OCI-LY1 (cell line): ENCODE measurements around the gene MTOR.

Experiments
- H2AFZ ChIP-seq: fragments of 200-600 bp; sonication (generic), shearing (Covaris generic); 2 replicates; pipeline ENCODE4 v1.6.0; 2014; ENCODE audit warnings: antibody characterized with exemption, mild to moderate bottlenecking, low read length
- H3F3A ChIP-seq: fragments of 200-600 bp; sonication (generic), shearing (Covaris generic); 2 replicates; pipeline ENCODE4 v1.6.0; 2014; ENCODE audit warnings: mild to moderate bottlenecking, antibody characterized with exemption, low read length, moderate library complexity; ENCODE audit not compliant: insufficient read depth
- H3K27ac ChIP-seq: fragments of 200-600 bp; sonication (generic); 2 replicates; pipeline ENCODE4 v1.5.1; 2014; ENCODE audit warnings: low read length, mixed run types, mild to moderate bottlenecking, low read depth; ENCODE audit not compliant: poor library complexity, severe bottlenecking
- H3K27me3 ChIP-seq: fragments of 200-600 bp; sonication (generic); 2 replicates; pipeline ENCODE4 v1.6.0; 2014; ENCODE audit warnings: antibody characterized with exemption, mild to moderate bottlenecking, low read length, moderate library complexity; ENCODE audit not compliant: insufficient read depth
- H3K36me3 ChIP-seq: fragments of 200-600 bp; sonication (generic); 2 replicates; pipeline ENCODE4 v1.6.1; 2014; ENCODE audit warnings: mild to moderate bottlenecking, antibody characterized with exemption, low read length, moderate library complexity, mixed read lengths; ENCODE audit not compliant: insufficient read depth
- H3K4me1 ChIP-seq: fragments of 200-600 bp; sonication (generic); 2 replicates; pipeline ENCODE4 v1.5.1; 2014; ENCODE audit warnings: mild to moderate bottlenecking, low read length, moderate library complexity; ENCODE audit not compliant: insufficient read depth, severe bottlenecking
- H3K4me2 ChIP-seq: fragments of 200-600 bp; sonication (generic), shearing (Covaris generic); 2 replicates; pipeline ENCODE4 v1.6.1; 2014; ENCODE audit warnings: low read length
- H3K4me3 ChIP-seq: fragments of 200-600 bp; sonication (generic); 2 replicates; pipeline ENCODE4 v1.5.1; 2014; ENCODE audit warnings: low read length, low read depth, mild to moderate bottlenecking, mixed read lengths; ENCODE audit not compliant: poor library complexity, severe bottlenecking
- H3K79me2 ChIP-seq: fragments of 200-600 bp; shearing (Covaris generic); 2 replicates; pipeline ENCODE4 v1.6.1; 2016; ENCODE audit warnings: mixed run types, low read length, mixed read lengths; ENCODE audit not compliant: insufficient read depth
- H3K9ac ChIP-seq: fragments of 200-600 bp; sonication (generic), shearing (Covaris generic); 2 replicates; pipeline ENCODE4 v1.6.1; 2014; ENCODE audit warnings: mild to moderate bottlenecking, low read length, mixed read lengths
- H3K9me2 ChIP-seq: fragments of 200-600 bp; sonication (generic), shearing (Covaris generic); 2 replicates; pipeline ENCODE4 v1.6.1; 2014; ENCODE audit warnings: low read depth, mild to moderate bottlenecking, low read length, mixed read lengths
- H3K9me3 ChIP-seq: fragments of 200-600 bp; shearing (Covaris generic); 2 replicates; pipeline ENCODE4 v1.6.1; 2014; ENCODE audit warnings: low read length, mixed read lengths
- H4K20me1 ChIP-seq: fragments of 200-600 bp; sonication (generic), shearing (Covaris generic); 2 replicates; pipeline ENCODE4 v1.6.0; 2016; ENCODE audit warnings: mild to moderate bottlenecking, low read length; ENCODE audit not compliant: insufficient read depth
- CTCF ChIP-seq: fragments of 200-600 bp; sonication (generic), shearing (Covaris generic); IDR thresholded peaks from 2 replicates; pipeline ENCODE4 v1.5.1; 2017; ENCODE audit warnings: mild to moderate bottlenecking, antibody characterized with exemption, low read length, moderate library complexity, mixed read lengths
- EZH2 ChIP-seq: fragments of 200-600 bp; sonication (generic), shearing (Covaris generic); IDR thresholded peaks from 2 replicates; pipeline ENCODE4 v1.8.0; 2017; ENCODE audit warnings: borderline replicate concordance, mixed run types, mild to moderate bottlenecking, antibody characterized with exemption, low read length, moderate library complexity, mixed read lengths

The MTOR gene

GRCh38 chr1:11266268-11267074, 4.1 kb upstream of the MTOR start:
- Histone ChIP-seq H3K36me3 (no peaks in the 10 kb centered on the region), H3K9ac (no peak overlapping the region), H3K79me2 (peaks cover 7% of the 10 kb centered on the region), H3K27ac (no peak overlapping the region), H2AFZ (no peak overlapping the region), H3K9me3 (no peaks in the 10 kb centered on the region), H3F3A (no peaks in the 10 kb centered on the region), H3K27me3 (no peaks in the 10 kb centered on the region), H3K9me2 (no peaks in the 10 kb centered on the region), H4K20me1 (no peaks in the 10 kb centered on the region), H3K4me3 (no peak overlapping the region), H3K4me1 (peaks cover 12% of the 10 kb centered on the region), H3K4me2 (no peak overlapping the region)
- TF ChIP-seq CTCF (no peak), EZH2 (no peak)

GRCh38 chr1:11256299-11256698, 6.1 kb downstream of the MTOR start:
- no peaks in the 10 kb centered on the region for H3F3A ChIP-seq
- no peak overlapping the region for H3K27ac ChIP-seq
- no peak overlapping the region for H3K4me2 ChIP-seq
- H3K27me3 ChIP-seq: no peaks in the 10 kb centered on the region
- no peaks in the 10 kb centered on the region for H3K9me3 ChIP-seq
- H3K79me2 ChIP-seq: peaks cover 3% of the 10 kb centered on the region
- H3K4me1 ChIP-seq: peaks cover 8% of the 10 kb centered on the region
- no peaks in the 10 kb centered on the region for H4K20me1 ChIP-seq
- H3K9ac ChIP-seq: no peak overlapping the region
- H3K9me2 ChIP-seq: no peaks in the 10 kb centered on the region
- peaks cover 79% of the 10 kb centered on the region for H3K36me3 ChIP-seq
- H3K4me3 ChIP-seq: no peak overlapping the region
- TF ChIP-seq CTCF (no peak), EZH2 (no peak)
- H2AFZ ChIP-seq: no peak overlapping the region

GRCh38 chr1:11253226-11253625, 9.1 kb downstream of the MTOR start:
- TF ChIP-seq CTCF: no peak
- TF ChIP-seq EZH2: no peak
- no peaks in the 10 kb centered on the region for H3K9me2 ChIP-seq
- no peak overlapping the region for H3K4me3 ChIP-seq
- no peaks in the 10 kb centered on the region for H3K27me3 ChIP-seq
- H3K9ac ChIP-seq: no peak overlapping the region
- H3K4me2 ChIP-seq: no peak overlapping the region
- H3K4me1 ChIP-seq: no peaks in the 10 kb centered on the region
- no peak overlapping the region for H3K27ac ChIP-seq
- H3F3A ChIP-seq: no peaks in the 10 kb centered on the region
- no peak overlapping the region for H2AFZ ChIP-seq
- H3K79me2 ChIP-seq: no peaks in the 10 kb centered on the region
- peaks cover 77% of the 10 kb centered on the region for H3K36me3 ChIP-seq
- no peaks in the 10 kb centered on the region for H3K9me3 ChIP-seq
- no peaks in the 10 kb centered on the region for H4K20me1 ChIP-seq
